ENCODE measurements around the gene CYSTM1.
"Not testable (repeated sequence)": the region's sequence is repeated elsewhere in the genome, so short reads cannot be mapped to it uniquely, and the experiment has no call there.

The CYSTM1 gene

DNA sequence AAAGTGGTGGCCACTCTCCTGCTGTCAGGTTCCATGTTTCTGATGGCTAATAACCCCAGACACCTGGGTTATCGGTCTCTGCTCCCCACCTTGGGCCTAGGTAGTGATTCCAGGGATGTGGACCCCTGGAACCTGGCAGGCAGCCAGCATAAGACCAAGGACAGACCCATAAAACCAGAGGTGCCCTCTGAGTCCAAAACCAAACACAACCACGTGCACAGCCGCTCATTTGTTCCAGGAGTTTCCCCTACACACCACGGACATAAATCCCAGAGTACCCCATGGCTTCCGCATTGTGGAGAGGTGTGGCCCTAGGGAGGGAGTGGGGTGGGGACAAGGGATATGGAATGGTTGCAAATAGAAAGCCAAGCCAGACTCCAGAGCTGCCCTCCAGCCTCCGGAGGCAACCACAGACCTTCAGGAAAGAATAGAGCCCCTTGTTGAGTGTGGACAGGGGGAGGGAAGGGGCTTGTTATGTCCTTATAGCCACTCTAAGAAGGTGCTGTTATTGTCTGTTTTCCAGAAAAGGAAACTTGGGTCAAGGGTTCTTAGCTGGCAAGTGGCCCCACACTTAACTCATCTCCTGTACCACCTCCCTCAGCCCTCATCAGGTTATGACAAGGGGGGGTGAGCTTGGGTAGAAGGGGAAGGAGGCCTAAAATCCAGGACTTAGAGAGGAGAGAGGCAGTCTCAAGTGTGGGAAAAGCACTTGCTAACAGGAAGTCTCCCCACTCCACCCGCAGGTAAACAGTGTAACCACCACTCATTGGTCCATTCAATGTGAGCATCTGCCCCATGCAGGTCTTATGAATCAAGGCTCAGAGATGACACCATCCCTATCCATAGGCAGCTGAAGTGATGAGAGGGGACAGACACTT lies 23.6 kb upstream of the CYSTM1 start:
- DNase-seq: no peak

GRCh38 chr5:140152022-140152999 lies 22.7 kb upstream of the CYSTM1 start:
- DNase-seq: no peak

DNA sequence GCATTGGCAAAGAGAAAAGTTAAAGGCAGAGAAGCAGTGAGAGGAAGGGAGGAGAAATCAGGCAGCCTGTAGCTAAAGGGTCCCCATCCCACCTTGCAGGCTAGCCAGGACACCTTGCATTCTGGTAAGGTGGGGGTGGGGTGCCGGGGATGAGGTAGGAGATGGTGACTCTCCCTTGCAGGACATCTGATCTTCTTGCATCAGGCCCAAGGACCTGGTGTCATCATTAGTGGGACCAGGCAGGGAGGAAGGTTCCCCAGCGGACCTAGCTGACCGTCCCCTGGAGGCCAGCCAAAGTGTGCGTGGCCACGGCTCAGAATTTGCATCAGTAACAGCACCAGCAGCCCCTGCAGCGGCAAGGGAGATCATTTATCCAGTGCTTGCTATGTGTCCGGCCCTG lies 21.7 kb upstream of the CYSTM1 start:
- DNase-seq: no peak

DNA sequence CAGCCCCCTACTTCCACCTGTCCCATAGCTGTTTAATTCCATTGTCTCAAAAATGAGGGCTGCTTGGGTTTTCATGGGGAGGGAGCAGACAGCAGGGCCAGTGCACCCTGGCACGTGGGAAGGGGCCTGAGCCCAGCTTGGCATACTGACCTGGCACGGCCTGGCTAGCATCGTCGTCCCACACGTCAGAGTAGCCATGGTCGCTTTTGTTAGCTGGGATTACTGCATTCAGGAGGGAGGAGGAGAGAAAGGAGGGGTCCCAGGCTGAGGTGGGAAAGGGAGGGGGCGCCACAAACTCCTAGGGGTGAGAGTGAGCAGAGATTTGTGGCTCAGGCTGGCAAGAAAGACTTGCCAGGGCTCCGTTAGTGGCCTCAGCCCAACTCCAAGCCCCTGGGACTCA lies 21.1 kb upstream of the CYSTM1 start:
- no peak for DNase-seq

GRCh38 chr5:140154710-140155381 lies 20.1 kb upstream of the CYSTM1 start:
- DNase-seq: not testable (repeated sequence)

DNA sequence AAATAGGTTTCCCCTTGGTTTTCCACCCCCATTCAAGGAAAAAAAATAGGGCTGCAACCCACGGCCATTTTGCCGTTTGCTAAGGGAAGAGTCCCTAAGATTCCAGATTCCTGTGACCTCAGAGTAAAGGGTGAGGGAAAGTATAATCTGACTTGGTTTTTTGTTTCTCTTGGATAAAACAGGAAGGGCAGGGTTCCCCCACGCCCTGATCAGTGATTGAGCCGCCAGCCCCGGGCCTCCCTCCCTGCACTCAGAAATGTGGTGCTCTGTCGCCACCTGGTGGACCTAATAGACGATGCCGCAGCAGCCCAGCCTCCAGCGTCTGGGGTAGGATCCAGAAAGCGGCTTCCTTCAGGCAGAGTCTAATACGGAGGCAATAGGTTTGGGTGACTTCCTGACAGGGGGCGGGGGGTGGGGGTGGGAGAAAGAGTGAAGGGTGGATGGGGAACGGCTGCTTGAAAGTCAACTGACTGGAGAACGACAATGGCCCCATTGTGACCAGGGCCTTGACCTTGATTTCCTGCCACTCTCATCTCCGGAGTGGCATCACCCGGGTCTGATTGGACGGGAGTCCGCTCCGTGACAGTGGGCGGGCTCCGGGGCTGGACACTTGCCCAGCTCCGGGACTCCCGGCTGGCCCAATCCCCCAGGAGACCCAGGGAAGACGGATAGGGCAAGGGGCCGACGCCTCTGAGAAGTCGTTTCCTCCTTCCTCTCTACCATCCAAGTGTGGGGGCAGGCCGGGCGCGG lies 17.8 kb upstream of the CYSTM1 start:
- DNase-seq: peak; percentile 77

DNA sequence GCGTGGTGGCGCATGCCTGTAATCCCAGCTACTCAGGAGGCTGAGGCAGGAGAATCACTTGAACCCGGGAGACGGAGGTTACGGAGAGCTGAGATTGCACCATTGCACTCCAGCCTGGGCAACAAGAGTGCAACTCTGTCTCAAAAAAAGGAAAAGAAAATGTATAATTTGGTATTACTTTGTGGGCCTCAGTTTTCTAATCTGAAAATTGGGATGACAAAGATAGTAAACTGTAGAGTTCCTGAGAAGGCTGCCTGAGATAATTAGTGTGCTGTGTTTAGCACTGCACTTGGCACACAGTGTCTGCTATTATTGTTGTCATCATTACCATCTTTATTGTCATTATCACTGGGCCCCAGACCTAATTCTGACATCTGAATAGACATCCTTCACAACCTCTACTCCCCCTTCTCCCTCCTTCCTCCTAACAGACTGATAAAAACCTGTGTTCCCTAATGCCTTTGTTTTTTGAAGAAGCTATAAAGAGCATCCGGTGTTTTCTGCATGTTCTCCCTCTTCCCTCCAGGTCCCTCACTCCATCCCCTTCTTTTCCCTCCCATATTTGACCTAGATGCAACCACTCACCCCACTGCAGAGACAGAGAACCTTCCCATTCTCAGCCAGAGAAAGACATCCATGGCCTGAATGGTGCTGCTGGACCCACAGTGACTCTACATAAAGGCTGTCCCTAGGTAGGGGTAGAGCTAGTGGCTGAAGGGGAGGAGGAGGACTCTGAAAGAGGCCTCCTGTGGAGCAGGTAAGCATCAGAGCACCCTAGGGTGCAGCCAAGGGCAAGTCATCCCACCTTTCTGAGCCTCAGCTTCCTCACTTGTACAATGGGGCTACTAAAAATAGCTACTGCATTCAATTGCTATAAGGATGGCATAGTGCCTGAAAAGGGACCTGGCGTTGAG lies 15.7 kb upstream of the CYSTM1 start:
- DNase-seq: no peak

- no peak for DNase-seq
Measured at GRCh38 chr5:140162275-140162674, 12.7 kb upstream of the CYSTM1 start.

GRCh38 chr5:140162781-140163180 lies 12.2 kb upstream of the CYSTM1 start:
- DNase-seq: no peak

- no peak for DNase-seq
Measured at GRCh38 chr5:140165101-140165922, 9.7 kb upstream of the CYSTM1 start.

- DNase-seq: no peak
Measured at GRCh38 chr5:140165923-140166270, 9.1 kb upstream of the CYSTM1 start.

DNA sequence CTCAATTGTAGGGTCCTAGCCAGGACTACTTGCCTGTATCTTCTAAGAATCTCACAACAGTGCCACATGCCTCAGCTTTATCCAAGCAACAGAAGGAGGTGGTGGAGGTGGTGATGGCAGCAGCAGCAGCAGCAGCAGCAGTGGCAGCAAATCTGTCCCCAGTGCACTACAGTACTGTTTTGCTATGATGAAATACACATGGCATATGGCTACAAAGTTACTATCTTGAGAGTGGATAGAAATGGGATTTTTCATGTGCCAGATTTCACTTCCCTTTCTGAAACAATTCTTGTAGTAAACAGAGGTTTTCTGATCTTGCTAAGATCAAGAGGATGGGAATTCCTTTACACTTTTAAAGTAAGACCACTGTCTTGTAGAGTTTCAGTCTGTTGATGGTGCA lies 8.1 kb upstream of the CYSTM1 start:
- DNase-seq: no peak

DNA sequence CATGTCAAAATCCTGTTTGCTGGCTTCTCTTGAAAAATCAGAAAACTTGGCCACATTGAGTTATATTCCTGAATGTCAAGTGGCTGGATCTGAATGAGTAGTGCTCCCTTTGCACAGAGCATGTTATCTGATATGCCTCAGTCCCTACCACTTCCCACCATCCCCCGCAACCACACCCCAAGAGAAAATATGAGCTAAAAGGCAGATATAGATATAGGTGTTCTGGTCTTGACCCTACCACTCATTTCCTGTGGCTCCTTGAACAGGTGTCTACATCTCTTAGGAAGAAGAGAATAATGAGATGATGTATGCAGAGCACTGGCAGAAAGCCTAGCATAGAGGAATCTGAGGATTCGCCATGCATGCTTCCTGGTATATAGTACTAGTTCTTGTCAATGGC lies 6.6 kb upstream of the CYSTM1 start:
- DNase-seq: no peak

DNA sequence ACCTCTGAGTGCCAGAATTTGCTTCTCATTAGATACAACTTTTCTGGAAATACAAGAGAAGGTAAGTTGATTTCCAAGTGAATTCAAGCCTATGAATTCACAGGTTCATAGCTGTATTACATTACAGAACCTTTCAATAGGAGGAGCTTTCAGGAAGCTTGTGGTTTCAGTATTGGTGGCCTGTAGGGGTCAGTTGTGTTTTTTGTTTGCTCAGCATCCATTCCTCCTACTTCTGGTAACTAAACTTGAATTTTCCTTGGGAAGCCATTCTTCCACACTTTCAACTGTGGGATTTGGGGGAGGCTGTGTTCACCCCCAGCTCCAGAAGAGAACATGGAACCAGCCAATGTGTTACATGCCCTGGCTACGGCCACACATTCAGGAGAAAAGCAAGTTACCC lies 5.6 kb upstream of the CYSTM1 start:
- no peak for DNase-seq

GRCh38 chr5:140172483-140172882 lies 2.5 kb upstream of the CYSTM1 start:
- DNase-seq: no peak

DNA sequence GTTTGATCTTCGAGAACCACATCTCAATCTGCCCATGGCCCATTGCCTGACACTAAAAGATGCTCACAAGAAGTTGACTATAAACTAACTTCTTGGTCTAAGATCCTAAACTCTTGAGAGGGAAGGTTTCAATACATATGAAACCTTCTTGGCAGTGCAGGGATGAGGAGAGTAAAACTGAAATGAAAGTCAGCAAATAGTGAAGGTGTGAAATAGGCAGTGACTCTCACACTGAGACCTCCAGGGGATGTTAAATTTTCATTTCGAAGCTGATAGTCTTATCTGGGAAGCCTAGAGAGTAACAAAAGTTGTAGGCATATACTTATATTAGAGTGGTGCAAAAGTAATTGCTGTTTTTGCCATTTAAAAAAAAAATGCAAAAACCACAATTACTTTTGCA lies 974 bp upstream of the CYSTM1 start:
- no peak for DNase-seq

DNA sequence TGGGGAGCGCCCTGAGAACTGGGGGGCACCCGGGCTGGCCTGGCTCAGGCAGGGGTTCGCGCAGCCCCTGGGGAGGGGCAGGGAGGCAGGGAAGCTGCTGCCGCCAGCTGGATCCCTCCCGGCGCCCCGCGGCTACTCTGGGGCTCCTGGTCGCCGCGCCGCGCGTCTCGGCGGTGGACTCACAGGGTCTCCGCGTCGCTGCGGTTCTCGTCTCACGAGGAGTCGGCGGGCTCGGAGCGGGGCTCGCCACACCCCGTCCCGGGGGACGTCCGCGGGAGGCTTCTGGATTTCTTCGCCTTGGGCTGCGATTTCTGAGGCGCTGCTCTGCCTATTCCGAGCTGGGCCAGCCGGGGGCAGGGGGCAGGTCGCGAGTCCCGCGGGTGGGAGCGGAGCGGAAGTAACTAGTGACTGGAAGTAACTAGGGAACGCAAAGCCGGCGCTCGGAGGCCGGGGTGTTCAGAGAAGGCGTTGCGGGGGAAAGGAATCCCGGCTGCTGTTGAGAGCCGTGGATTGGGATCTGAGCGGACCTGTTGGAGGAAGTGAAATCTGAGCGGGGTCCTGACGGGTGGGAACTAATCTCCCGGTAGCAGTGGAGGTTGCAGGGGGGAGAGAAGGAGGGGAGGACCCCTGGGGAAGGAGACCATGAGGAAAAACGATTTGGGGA lies 511 bp downstream of the CYSTM1 start:
- peak; percentile 59 for DNase-seq

DNA sequence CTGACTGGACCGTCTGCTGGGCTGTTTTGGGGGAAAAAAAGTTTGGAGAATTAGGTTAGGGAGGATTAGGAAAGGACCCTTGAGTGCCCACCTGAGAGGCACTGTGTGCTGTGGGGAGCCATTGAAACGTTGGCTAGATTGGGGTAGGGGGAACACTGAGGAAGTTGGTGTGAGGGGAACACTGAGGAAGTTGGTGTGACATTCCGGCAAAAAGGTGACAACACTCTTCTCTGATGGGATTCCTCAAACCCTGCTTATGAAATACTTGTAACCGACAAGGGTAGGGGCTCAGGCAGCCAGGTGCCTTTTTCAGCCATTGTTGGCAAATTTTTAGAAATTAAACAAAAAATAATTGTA lies 1.0 kb downstream of the CYSTM1 start:
- DNase-seq: no peak

- no peak for DNase-seq
Measured at GRCh38 chr5:140178086-140178410, 3.1 kb downstream of the CYSTM1 start.

DNA sequence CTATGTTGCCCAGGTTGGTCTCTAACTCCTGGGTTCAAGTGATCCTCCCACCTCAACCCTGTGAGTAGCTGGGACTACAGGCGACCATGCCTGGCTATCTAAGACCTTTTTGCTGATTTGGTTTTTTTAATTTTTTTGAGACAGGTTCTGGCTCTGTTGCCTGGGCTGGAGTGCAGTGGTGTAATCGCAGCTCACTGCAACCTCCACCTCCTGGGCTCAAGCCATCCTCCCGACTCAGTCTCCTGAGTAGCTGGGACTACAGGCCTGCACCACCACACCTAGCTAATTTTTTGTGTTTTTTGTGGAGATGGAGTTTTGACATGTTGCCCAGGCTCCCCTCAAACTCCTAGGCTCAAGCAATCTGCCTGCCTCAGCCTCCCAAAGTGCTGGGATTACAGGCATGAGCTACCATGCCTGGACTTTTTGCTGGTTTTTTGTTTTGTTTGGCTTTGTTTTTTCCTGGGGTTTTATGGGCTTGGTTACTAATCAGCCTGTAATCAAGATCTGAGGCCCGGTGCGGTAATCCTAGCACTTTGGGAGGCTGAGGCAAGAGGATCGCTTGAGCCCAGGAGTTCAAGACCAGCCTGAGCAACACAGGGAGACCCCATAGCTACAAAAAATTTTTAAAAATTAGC lies 3.6 kb downstream of the CYSTM1 start:
- DNase-seq: no peak

Data from GOT3 (cell line).